ENCODE measurements around the gene PDE6H.

Gene PDE6H

DNA sequence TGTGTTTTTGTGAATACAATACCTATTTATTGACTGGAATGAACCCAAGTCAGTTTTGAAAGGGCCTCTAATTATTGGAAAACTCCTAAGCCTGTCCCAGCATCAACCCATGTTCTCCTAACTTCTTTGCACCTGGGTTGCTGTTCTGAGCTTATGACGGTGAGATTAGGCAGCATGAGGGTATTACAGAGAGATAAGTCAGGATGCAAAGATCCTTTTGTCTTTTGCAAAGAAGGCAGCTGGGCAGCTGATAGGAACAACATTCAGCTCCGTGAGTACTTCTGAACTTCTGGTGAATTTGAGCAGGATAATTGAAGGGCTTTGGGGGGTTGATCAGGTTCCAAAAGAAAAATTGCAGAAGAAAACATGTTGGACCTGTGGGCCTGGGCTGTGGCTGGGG lies at the start of gene PDE6H:
TSS of gene PDE6H (plus strand) at position 227 of the 400 bp plus-strand sequence. CDS start 4,971 bp downstream, outside the sequence.
- in situ Hi-C loops (cut with HindIII; ENCODE audit: low sequenced_read_pairs), result no loop called here
- TF ChIP-seq, protein P1, sequence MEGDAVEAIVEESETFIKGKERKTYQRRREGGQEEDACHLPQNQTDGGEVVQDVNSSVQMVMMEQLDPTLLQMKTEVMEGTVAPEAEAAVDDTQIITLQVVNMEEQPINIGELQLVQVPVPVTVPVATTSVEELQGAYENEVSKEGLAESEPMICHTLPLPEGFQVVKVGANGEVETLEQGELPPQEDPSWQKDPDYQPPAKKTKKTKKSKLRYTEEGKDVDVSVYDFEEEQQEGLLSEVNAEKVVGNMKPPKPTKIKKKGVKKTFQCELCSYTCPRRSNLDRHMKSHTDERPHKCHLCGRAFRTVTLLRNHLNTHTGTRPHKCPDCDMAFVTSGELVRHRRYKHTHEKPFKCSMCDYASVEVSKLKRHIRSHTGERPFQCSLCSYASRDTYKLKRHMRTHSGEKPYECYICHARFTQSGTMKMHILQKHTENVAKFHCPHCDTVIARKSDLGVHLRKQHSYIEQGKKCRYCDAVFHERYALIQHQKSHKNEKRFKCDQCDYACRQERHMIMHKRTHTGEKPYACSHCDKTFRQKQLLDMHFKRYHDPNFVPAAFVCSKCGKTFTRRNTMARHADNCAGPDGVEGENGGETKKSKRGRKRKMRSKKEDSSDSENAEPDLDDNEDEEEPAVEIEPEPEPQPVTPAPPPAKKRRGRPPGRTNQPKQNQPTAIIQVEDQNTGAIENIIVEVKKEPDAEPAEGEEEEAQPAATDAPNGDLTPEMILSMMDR (IDR thresholded peaks at IDR 0.05; ENCODE audit: low read depth, low read length), result no peak
- no peak within 1 kb of the TSS for H3K4me3 ChIP-seq (ENCODE audit: low read depth, low read length)
- DNase-seq (ENCODE audit: low read depth, low spot score), result no peak

DNA sequence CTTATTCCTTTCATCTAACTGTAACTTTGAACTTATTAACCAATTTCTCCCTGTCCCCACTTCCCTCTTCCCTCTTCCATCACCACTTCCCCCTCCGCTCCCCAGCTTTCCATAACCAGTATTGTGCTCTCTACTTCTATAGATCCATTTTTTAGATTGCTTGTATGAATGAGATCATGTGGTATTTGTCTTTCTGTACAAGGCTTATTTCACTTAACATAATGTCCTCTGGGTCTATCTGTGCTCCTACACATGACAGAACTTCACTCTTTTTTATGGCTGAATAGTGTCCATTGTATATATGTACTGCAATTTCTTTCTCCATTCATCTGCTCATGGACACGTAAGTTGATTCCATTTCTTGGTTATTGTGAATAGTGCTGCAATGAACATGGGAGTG lies 48.9 kb upstream of the PDE6H start:
- TF ChIP-seq, protein P1 (IDR thresholded peaks at IDR 0.05; ENCODE audit: low read depth, low read length), result no peak
- in situ Hi-C loops (cut with HindIII; ENCODE audit: low sequenced_read_pairs), result no loop called here
- no peak overlapping the region for H3K4me3 ChIP-seq (ENCODE audit: low read depth, low read length)
- DNase-seq (ENCODE audit: low read depth, low spot score), result no peak

DNA sequence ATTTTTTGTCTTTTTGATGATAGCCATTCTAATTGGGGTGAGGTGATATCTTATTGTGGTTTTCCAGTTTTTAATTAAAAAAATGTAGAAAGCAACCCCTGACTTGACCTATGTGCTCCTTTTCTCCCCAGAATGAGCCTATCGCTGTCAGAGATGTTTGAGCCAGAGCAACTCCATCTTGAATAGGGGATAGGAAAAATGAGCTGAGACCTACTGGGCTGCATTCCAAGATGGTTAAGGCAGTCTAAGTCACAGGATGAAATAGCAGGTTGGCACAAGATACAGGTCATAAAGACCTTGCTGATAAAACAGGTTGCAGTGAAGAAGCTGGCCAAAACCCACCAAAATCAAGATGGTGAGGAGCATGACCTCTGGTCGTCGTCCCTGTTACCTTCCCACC lies 48.3 kb upstream of the PDE6H start:
- H3K4me3 ChIP-seq (ENCODE audit: low read depth, low read length), result no peak overlapping the region
- DNase-seq (ENCODE audit: low read depth, low spot score), result no peak
- in situ Hi-C loops (cut with HindIII; ENCODE audit: low sequenced_read_pairs), result no loop called here
- TF ChIP-seq, protein P1 (IDR thresholded peaks at IDR 0.05; ENCODE audit: low read depth, low read length), result no peak

DNA sequence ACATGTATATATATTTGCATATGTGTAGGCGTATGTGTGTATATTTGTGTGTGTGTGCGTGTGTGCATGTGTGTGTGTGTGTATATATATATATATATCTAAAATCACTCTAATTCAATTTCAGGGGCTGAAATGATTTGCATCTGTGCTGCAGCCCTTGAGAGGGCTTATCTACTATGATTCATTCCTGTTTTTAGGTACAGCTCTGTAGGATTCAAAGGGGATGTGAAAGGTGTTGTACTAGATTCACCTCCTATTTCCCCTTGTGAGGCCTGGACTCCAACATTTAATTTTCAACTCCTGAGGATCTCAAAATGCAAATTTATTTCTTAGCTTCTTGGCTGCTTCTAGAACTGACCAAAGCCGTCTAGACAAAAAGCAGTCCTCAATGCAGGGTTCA lies 45.6 kb upstream of the PDE6H start:
- TF ChIP-seq, protein P1 (IDR thresholded peaks at IDR 0.05; ENCODE audit: low read depth, low read length), result no peak

DNA sequence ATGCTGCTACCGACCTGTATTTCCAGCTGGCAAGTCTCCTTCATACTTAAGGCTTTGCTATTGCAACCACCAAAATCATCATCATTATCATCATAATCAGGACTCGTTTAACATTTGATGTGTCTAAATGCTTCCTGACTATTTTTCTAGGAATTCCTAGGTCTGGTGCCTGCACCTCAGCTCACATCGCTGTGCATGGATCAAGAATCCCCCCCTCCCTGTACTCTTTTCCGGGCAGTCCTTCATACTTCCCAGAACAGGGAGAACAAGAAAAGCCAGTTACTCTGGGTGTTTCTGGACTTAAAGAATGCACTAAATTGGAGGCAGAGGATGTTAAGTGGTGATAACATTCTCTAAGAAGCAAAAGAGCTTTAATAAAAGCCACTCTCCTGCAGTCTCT lies 43.9 kb upstream of the PDE6H start:
- TF ChIP-seq, protein P1 (IDR thresholded peaks at IDR 0.05; ENCODE audit: low read depth, low read length), result no peak
- H3K4me3 ChIP-seq (ENCODE audit: low read depth, low read length), result no peak overlapping the region
- in situ Hi-C loops (cut with HindIII; ENCODE audit: low sequenced_read_pairs), result no loop called here
- DNase-seq (ENCODE audit: low read depth, low spot score), result no peak

More for the DNA sequence above, 45.6 kb upstream of the PDE6H start:
- in situ Hi-C loops (cut with HindIII; ENCODE audit: low sequenced_read_pairs), result no loop called here
- DNase-seq (ENCODE audit: low read depth, low spot score), result no peak
- H3K4me3 ChIP-seq (ENCODE audit: low read depth, low read length), result no peak overlapping the region

DNA sequence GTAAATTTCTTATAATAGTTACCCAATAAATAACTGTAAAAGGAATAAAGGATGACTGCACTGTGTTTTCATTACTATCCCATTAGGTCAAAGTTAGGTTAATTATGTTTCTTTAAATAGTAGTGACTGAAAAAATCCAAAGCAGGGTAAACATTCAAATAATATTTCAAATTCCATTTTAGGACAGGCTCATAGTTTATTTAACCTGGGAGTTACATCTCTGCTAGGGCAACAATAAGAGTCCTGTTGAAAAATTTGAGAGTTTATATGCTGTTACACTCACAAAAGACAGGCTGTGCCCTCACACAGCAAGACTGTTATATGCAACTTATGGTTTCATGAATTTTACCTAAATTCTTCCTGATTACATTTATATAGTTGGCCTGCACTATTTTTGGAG lies 42.5 kb upstream of the PDE6H start:
- TF ChIP-seq, protein P1 (IDR thresholded peaks at IDR 0.05; ENCODE audit: low read depth, low read length), result peak; percentile 20
- in situ Hi-C loops (cut with HindIII; ENCODE audit: low sequenced_read_pairs), result no loop called here
- no peak overlapping the region for H3K4me3 ChIP-seq (ENCODE audit: low read depth, low read length)
- DNase-seq (ENCODE audit: low read depth, low spot score), result peak; percentile 50

DNA sequence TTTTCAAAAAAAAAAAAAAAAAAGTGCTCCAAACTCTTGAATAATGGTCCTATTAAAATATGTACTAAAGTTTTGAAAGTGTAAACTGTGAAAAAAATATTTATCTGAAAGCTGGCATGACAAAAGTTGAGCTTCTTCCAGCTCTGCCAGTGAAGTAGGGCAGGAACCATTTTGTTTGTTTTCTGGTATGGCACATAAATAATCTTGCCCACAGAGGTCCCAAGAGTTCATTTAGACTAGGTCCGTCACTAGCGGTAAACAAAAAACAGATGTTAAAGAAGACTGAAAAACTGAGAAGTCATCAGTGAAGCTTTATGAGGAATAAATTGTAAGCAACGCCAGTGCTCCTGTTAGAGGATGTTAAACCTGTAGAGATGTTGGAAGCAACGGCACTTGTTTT lies 41.5 kb upstream of the PDE6H start:
- in situ Hi-C loops (cut with HindIII; ENCODE audit: low sequenced_read_pairs), result no loop called here
- H3K4me3 ChIP-seq (ENCODE audit: low read depth, low read length), result no peak overlapping the region
- TF ChIP-seq, protein P1 (IDR thresholded peaks at IDR 0.05; ENCODE audit: low read depth, low read length), result no peak
- DNase-seq (ENCODE audit: low read depth, low spot score), result no peak

Measured in astrocyte of the spinal cord (primary cell).